Measurements from ENCODE around the gene ZNF561. TPM values are rescaled to one million over a fixed set of nuclear protein-coding genes. Genes with fewer than 3 reads are reported as not detected.

ZNF561 gene
- 24.4 and 43.4 TPM in 2 replicates for total RNA-seq

DNA sequence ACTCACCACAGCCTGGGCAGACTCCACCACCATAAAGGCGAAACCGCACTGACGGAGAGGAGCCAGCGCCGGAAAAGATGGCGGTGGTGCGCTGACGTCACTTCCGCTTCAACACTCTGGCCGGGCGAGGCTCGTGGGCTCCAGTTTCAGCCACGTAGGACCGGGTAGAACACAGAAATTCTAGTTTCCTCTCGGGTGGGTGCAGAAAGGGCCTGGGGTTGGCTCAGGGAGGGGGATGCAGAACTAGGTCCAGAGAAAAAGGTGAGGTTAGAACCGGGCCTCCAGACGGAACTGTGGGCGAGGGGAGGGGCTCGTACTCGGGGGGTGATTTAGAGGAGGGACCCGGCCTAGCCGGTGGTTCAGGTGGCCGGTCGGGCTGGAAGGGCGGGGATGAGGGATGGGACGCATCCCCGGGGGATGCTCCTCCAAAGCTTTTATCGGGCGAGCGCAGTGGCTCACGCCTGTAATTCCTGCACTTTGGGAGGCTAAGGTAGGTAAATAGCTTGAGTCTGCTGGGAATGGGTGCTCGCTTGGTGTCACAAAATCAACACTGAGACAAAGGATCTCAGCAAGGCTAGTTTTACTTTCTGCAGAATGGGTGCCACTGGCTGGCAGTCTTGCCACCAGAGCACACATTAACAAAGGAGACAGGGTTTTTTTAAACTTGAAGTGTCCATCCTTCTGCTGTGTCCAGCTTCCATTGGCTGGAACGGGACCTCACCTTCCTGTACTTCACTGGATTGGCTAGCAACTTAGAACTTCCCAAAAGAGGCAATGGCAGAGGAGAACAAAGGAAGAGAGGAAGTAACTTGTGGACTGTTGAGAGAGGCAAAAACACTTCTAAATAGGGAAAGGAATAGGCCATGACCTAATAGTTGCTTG lies at the start of gene ZNF561:
Gene ZNF561, minus strand, starts transcription at position 77 of the 882 bp plus-strand sequence. CDS start 1,776 bp downstream, outside the sequence.

GRCh38 chr19:9584073-9584833 lies 36.8 kb downstream of the ZNF561 start, which contains the start of gene ZNF121:
Gene ZNF121, minus strand, starts transcription at chr19:9584504. Its CDS starts 16,407 bp downstream, at chr19:9568097.

Other genes with a start within 250 kb of the ZNF561 start
- 13.2 and 15.7 TPM in 2 replicates for gene ZNF266, start 185.7 kb downstream of the ZNF561 start, total RNA-seq
- 0.07 and 0.27 TPM in 2 replicates for gene ZNF560, start 122.6 kb downstream of the ZNF561 start, total RNA-seq
- gene ZNF426, start 82.6 kb downstream of the ZNF561 start, total RNA-seq = 22.9 and 24.5 TPM in 2 replicates
- 45.3 and 47.1 TPM in 2 replicates for gene ZNF121, start 36.7 kb downstream of the ZNF561 start, total RNA-seq
- gene ZNF562, start 53.9 kb upstream of the ZNF561 start, total RNA-seq = 33.0 and 40.6 TPM in 2 replicates
- 5.5 and 9.2 TPM in 2 replicates for gene ZNF846, start 147.5 kb upstream of the ZNF561 start, total RNA-seq
- 16.4 and 16.5 TPM in 2 replicates for gene FBXL12, start 197.8 kb upstream of the ZNF561 start, total RNA-seq
- 230 and 236 TPM in 2 replicates for gene UBL5, start 206.7 kb upstream of the ZNF561 start, total RNA-seq
- 57.7 and 70.8 TPM in 2 replicates for gene PIN1, start 214.1 kb upstream of the ZNF561 start, total RNA-seq